B cell (primary cell): ENCODE measurements around the gene CATSPERD. TPM values are rescaled to one million over a fixed set of nuclear protein-coding genes. Genes with fewer than 3 reads are reported as not detected.

Source experiments
- ATAC-seq: fragments of 200-7000 bp; cut with Tn5 transposase; one replicate; pipeline ENCODE4 v1.10.0; 2021; ENCODE audit warnings: low read depth, mild to moderate bottlenecking, moderate number of reproducible peaks, moderate library complexity
- CTCF ChIA-PET: fragments of 350-600 bp; sonication (Branson Sonifier 250); formaldehyde crosslinking; loops from one replicate; lab custom pipeline; 2021; ENCODE audit warnings: antibody characterized with exemption, inconsistent platforms; lab: Charles Lee
- POLR2A ChIA-PET: fragments of 350-600 bp; sonication (Branson Sonifier 250); formaldehyde crosslinking; loops from one replicate; lab custom pipeline; 2021; ENCODE audit warnings: antibody characterized with exemption; lab: Charles Lee
- DNase-seq: peaks from one replicate; pipeline ENCODE4 v3.0.0; 2013
- H2AFZ ChIP-seq: 2 replicates; pipeline ENCODE4 v1.6.1; 2012; ENCODE audit warnings: mild to moderate bottlenecking, low read depth, low read length; ENCODE audit not compliant: insufficient read depth, poor library complexity, severe bottlenecking
- H3K27ac ChIP-seq, 2 donors: 1 replicate in 1 of 2; 2 replicates in 1 of 2; pipeline ENCODE4 v1.5.1; 2012 to 2013; ENCODE audit warnings: low read length in 2 of 2, mild to moderate bottlenecking in 2 of 2, moderate library complexity in 1 of 2
- H3K27me3 ChIP-seq, 4 experiments: fragments of 200-600 bp in 1 of 4; sonication (generic) in 1 of 4; replicated peaks in 1 of 4; 1 replicate in 2 of 4; 2 replicates in 2 of 4; pipeline versions ENCODE4 v1.6.1 to v1.7.0; 2013 to 2016; ENCODE audit warnings: low read length in 3 of 4, mild to moderate bottlenecking in 2 of 4, mixed read lengths in 1 of 4, moderate library complexity in 1 of 4; ENCODE audit not compliant: insufficient read depth in 4 of 4, control insufficient read depth in 3 of 4; ENCODE audit errors: control extremely low read depth in 1 of 4
- H3K36me3 ChIP-seq, 2 experiments: replicated peaks in 1 of 2; 1 replicate in 1 of 2; 2 replicates in 1 of 2; pipeline versions ENCODE4 v1.6.1 to v1.7.1; 2013; ENCODE audit warnings: low read length in 1 of 2; ENCODE audit not compliant: insufficient read depth in 2 of 2, control insufficient read depth in 1 of 2; ENCODE audit errors: control extremely low read depth in 1 of 2, extremely low read depth in 1 of 2
- H3K4me1 ChIP-seq, 2 donors: fragments of 200-600 bp in 1 of 2; sonication (generic) in 1 of 2; 1 replicate in 1 of 2; 2 replicates in 1 of 2; pipeline versions ENCODE4 v1.5.1 to v1.6.1; 2013 to 2017; ENCODE audit warnings: low read length in 2 of 2; ENCODE audit not compliant: control insufficient read depth in 2 of 2, insufficient read depth in 2 of 2
- H3K4me2 ChIP-seq: replicated peaks from 2 replicates; pipeline ENCODE3; 2012; ENCODE audit warnings: mild to moderate bottlenecking, low read depth, low read length; ENCODE audit not compliant: poor library complexity, severe bottlenecking
- H3K4me3 ChIP-seq, 5 experiments: fragments of 200-600 bp in 1 of 5; sonication (generic) in 1 of 5; 1 replicate in 3 of 5; 2 replicates in 2 of 5; pipeline versions ENCODE4 v1.5.1 to v1.7.0; 2011 to 2016; ENCODE audit warnings: low read length in 4 of 5, mild to moderate bottlenecking in 4 of 5, low read depth in 2 of 5, control low read depth in 1 of 5, moderate library complexity in 1 of 5; ENCODE audit not compliant: insufficient read depth in 1 of 5; ENCODE audit errors: control extremely low read depth in 1 of 5, extremely low read depth in 1 of 5
- H3K79me2 ChIP-seq: fragments of 200-600 bp; sonication (generic); one replicate; pipeline ENCODE4 v1.6.0; 2016; ENCODE audit warnings: low read length; ENCODE audit not compliant: control insufficient read depth, insufficient read depth
- H3K9ac ChIP-seq: fragments of 200-600 bp; sonication (generic); 2 replicates; pipeline ENCODE4 v1.6.1; 2017; ENCODE audit warnings: mild to moderate bottlenecking, low read length, moderate library complexity
- H3K9me3 ChIP-seq, 3 donors: one replicate each; pipeline versions ENCODE4 v1.6.1 to v1.7.1; 2013; ENCODE audit warnings: low read length in 2 of 3; ENCODE audit not compliant: control insufficient read depth in 2 of 3, insufficient read depth in 1 of 3; ENCODE audit errors: control extremely low read depth in 1 of 3
- H4K20me1 ChIP-seq: 2 replicates; pipeline ENCODE4 v1.6.0; 2012; ENCODE audit warnings: mild to moderate bottlenecking, low read length; ENCODE audit not compliant: insufficient read depth, control insufficient read depth, poor library complexity, severe bottlenecking
- H3K27ac Mint-ChIP-seq: one replicate; pipeline ENCODE4 v1.8.0; 2021; ENCODE audit warnings: mixed read lengths
- H3K27me3 Mint-ChIP-seq: one replicate; pipeline ENCODE4 v1.8.0; 2021; ENCODE audit warnings: mixed read lengths
- H3K4me1 Mint-ChIP-seq: one replicate; pipeline ENCODE4 v1.8.0; 2021; ENCODE audit warnings: mixed read lengths
- H3K4me3 Mint-ChIP-seq: one replicate; pipeline ENCODE4 v1.8.0; 2021; ENCODE audit warnings: mixed read lengths
- H3K9me3 Mint-ChIP-seq: one replicate; pipeline ENCODE4 v1.8.0; 2022; ENCODE audit warnings: mixed read lengths; ENCODE audit not compliant: insufficient read depth
- CTCF ChIP-seq: fragments of 200-600 bp; IDR thresholded peaks from one replicate; pipeline ENCODE4 v1.8.0; 2022; ENCODE audit warnings: antibody characterized with exemption, mild to moderate bottlenecking
- EZH2 ChIP-seq: IDR thresholded peaks from 2 replicates; pipeline ENCODE4 v1.6.1; 2012; ENCODE audit warnings: borderline replicate concordance, low read depth, mild to moderate bottlenecking, moderate library complexity, low read length; ENCODE audit not compliant: insufficient read depth, poor library complexity, severe bottlenecking
- WGBS: methylation state at CpG from one replicate; pipeline ENCODE4 v1.1.5; 2013; ENCODE audit warnings: missing lambda C conversion rate; ENCODE audit not compliant: insufficient coverage; 5-methylcytosine and 5-hydroxymethylcytosine counted together
- intact Hi-C: fragments of 100-400 bp; cut with micrococcal nuclease; formaldehyde crosslinking; loops from one replicate; pipeline ENCODE4 v1.10.0; 2022
- polyA plus RNA-seq: library from polyadenylated mRNA; depleted of rRNA; stranded (reverse); fragments of >200 nt; gene quantifications from 2 replicates; pipeline ENCODE4 v1.2.3, GENCODE V29; 2012
- total RNA-seq, 2 donors: library from RNA; stranded (reverse); fragments of 120-200 nt in 1 of 2; gene quantifications; 1 replicate in 1 of 2; 2 replicates in 1 of 2; pipeline versions ENCODE4 v1.2.3 to v1.2.4, GENCODE V29; 2013 to 2022

CATSPERD gene
- total and polyA plus RNA-seq, 2 donors (not counting 1 experiment from before 2014, with no cell fraction given): not detected

- intact Hi-C loops: no loop called here
- POLR2A ChIA-PET: no interaction called here
- no peak overlapping the region for H3K27ac Mint-ChIP-seq
Observed at GRCh38 chr19:5817218-5817617, 96.8 kb downstream of the CATSPERD start.

GRCh38 chr19:5818594-5818993 is 98.2 kb downstream of the CATSPERD start:
- intact Hi-C loops: no loop called here
- H4K20me1 ChIP-seq: no peaks in the 10 kb centered on the region
- no peaks in the 10 kb centered on the region for H3K9me3 Mint-ChIP-seq
- no peak overlapping the region for H2AFZ ChIP-seq
- ChIA-PET POLR2A (no interaction called here), CTCF (no interaction called here)
- H3K4me1 Mint-ChIP-seq: no peaks in the 10 kb centered on the region
- peaks cover 20% of the 10 kb centered on the region for H3K27me3 Mint-ChIP-seq
- H3K79me2 ChIP-seq: no peaks in the 10 kb centered on the region
- ATAC-seq (no peak), DNase-seq (no peak)
- H3K4me3 ChIP-seq: no peak overlapping the region
- TF ChIP-seq CTCF (no peak), EZH2 (no peak)
- no peak overlapping the region for H3K27ac Mint-ChIP-seq
- peaks cover 0 to 7% (median 0%) of the 10 kb centered on the region in 3 donors for H3K9me3 ChIP-seq
- H3K4me3 Mint-ChIP-seq: no peak overlapping the region
- 82% methylated on average over 3 of the region's 10 CpGs for WGBS
- no peak overlapping the region for H3K4me2 ChIP-seq
- H3K9ac ChIP-seq: no peak overlapping the region
- no peaks in the 10 kb centered on the region for H3K36me3 ChIP-seq
- no peaks in the 10 kb centered on the region for H3K4me1 ChIP-seq
- H3K27ac ChIP-seq: no peak overlapping the region
- H3K27me3 ChIP-seq: no peaks in the 10 kb centered on the region

More at GRCh38 chr19:5817218-5817617, 96.8 kb downstream of the CATSPERD start:
- Histone ChIP-seq H2AFZ (no peak overlapping the region), H3K36me3 (no peaks in the 10 kb centered on the region), H3K79me2 (no peaks in the 10 kb centered on the region), H3K27ac (no peak overlapping the region), H3K4me3 (no peak overlapping the region), H3K4me1 (no peaks in the 10 kb centered on the region), H3K27me3 (no peaks in the 10 kb centered on the region), H3K4me2 (no peak overlapping the region), H3K9ac (no peak overlapping the region), H3K9me3 (peaks cover 0 to 12% (median 0%) of the 10 kb centered on the region in 3 donors), H4K20me1 (no peaks in the 10 kb centered on the region)
- no peak overlapping the region for H3K4me3 Mint-ChIP-seq
- H3K9me3 Mint-ChIP-seq: no peaks in the 10 kb centered on the region
- WGBS: 96% methylated on average over 2 of the region's 2 CpGs
- ATAC-seq: no peak
- H3K27me3 Mint-ChIP-seq: peaks cover 20% of the 10 kb centered on the region
- TF ChIP-seq CTCF (no peak), EZH2 (no peak)
- H3K4me1 Mint-ChIP-seq: no peaks in the 10 kb centered on the region
- DNase-seq: no peak
- CTCF ChIA-PET: no interaction called here
